HCEC 1CT (cell line): ENCODE results near the gene PITRM1.
"Not testable (repeated sequence)": the region's sequence is repeated elsewhere in the genome, so short reads cannot be mapped to it uniquely, and the experiment has no call there.

ENCODE experiments used
- DNase-seq: peaks from one replicate; pipeline ENCODE4 v3.0.0-alpha.2; 2017

The PITRM1 gene

GRCh38 chr10:3196958-3197347, 24.4 kb upstream of the PITRM1 start:
- DNase-seq: no peak

GRCh38 chr10:3196482-3196881, 23.9 kb upstream of the PITRM1 start:
- DNase-seq: no peak

GRCh38 chr10:3195726-3196125, 23.1 kb upstream of the PITRM1 start:
- DNase-seq: no peak

- no peak for DNase-seq
Measured at GRCh38 chr10:3195286-3195685, 22.7 kb upstream of the PITRM1 start.

- DNase-seq: no peak
Measured at GRCh38 chr10:3194871-3195270, 22.3 kb upstream of the PITRM1 start.

GRCh38 chr10:3193751-3194150, 21.2 kb upstream of the PITRM1 start:
- no peak for DNase-seq

GRCh38 chr10:3192856-3193635, 20.5 kb upstream of the PITRM1 start:
- DNase-seq: peak; percentile 64

GRCh38 chr10:3190817-3191216, 18.2 kb upstream of the PITRM1 start:
- DNase-seq: no peak

GRCh38 chr10:3187229-3187628, 14.6 kb upstream of the PITRM1 start:
- DNase-seq: not testable (repeated sequence)

GRCh38 chr10:3186368-3186767, 13.8 kb upstream of the PITRM1 start:
- no peak for DNase-seq

GRCh38 chr10:3185386-3185785, 12.8 kb upstream of the PITRM1 start:
- no peak for DNase-seq

- DNase-seq: no peak
Measured at GRCh38 chr10:3180355-3181025, 7.9 kb upstream of the PITRM1 start.

- no peak for DNase-seq
Measured at GRCh38 chr10:3179174-3179573, 6.6 kb upstream of the PITRM1 start.

- DNase-seq: no peak
Measured at GRCh38 chr10:3178042-3178441, 5.5 kb upstream of the PITRM1 start.

GRCh38 chr10:3173171-3173878, 743 bp upstream of the PITRM1 start:
- DNase-seq: no peak

- peak; percentile 71 for DNase-seq
Measured at GRCh38 chr10:3172081-3172445, 519 bp downstream of the PITRM1 start.

- DNase-seq: not testable (repeated sequence)
Measured at GRCh38 chr10:3171488-3171887, 1.1 kb downstream of the PITRM1 start.

GRCh38 chr10:3169673-3170072, 2.9 kb downstream of the PITRM1 start:
- DNase-seq: no peak

- DNase-seq: no peak
Measured at GRCh38 chr10:3169271-3169670, 3.3 kb downstream of the PITRM1 start.

GRCh38 chr10:3167611-3168330, 4.8 kb downstream of the PITRM1 start:
- no peak for DNase-seq

- no peak for DNase-seq
Measured at GRCh38 chr10:3166496-3167290, 5.9 kb downstream of the PITRM1 start.

- no peak for DNase-seq
Measured at GRCh38 chr10:3165196-3165595, 7.4 kb downstream of the PITRM1 start.
